Stimulated activated CD8-positive, alpha-beta memory T cell treated with anti-CD3 and anti-CD28 coated beads, Interleukin-15, amount 100 ng/mL, for 1 hour (primary cell): ENCODE results near the gene MGAT5.
"Not testable (repeated sequence)": the region's sequence is repeated elsewhere in the genome, so short reads cannot be mapped to it uniquely, and the experiment has no call there.

Source experiments
- DNase-seq: peaks from one replicate; pipeline ENCODE4 v3.0.0-alpha.2; 2020; ENCODE audit warnings: low read depth

The MGAT5 gene

DNA sequence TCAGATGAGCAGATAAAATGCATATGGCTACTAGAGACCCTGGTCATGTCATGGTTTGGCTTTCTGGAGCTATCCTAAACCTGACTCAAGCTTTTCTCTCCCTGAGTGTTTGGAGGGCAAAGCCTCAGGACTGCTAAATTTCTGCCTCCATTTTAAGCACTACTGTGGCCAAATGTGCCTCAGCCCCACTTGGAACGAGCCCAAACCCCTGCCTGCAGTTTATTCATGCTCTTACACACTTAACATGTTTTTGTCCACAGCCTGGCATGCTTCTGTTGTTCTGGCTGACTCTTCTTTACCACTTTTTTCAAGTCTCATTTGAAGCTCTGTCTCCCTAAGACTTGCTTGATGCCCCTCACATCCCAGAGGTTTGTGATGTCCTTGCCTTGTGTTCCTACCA is 24.7 kb downstream of the MGAT5 start:
- no peak for DNase-seq

DNA sequence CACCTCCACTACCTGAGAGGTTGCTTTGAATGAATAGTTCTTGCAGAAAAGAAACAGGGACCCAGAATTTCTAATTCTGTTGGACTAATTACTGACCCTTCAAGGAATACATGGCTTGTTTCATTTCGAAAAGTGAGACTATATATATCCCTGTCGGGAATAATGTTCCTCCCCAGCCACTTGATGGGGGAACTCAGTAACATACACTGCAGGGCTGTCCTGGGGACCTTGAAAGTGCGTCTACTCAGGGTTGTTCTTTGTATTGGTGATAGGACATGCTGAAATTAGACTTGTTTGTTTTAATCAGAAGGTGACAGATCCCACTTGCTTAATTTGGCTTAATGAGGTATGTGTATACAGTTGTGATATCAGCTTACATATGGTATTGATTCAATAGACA is 25.5 kb downstream of the MGAT5 start:
- DNase-seq = no peak

DNA sequence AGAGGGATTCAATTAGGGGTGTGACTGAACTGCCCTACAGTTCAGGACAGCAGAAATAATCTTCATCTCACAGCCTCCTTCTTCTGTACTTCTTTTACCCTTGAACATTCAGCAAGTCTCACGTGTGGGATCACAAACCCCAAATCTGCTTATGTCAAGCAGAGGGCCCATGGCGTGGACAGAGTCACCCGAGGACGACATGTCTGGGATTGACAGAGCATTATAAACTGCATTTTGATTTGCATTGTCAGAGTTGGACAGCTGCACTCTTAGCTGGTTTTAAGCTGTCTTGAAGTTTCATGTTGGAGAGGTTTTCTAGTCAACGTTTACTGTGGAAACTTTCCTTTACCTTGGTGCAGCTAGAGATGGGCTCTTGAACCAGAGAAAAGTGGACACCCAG is 26.4 kb downstream of the MGAT5 start:
- no peak for DNase-seq

DNA sequence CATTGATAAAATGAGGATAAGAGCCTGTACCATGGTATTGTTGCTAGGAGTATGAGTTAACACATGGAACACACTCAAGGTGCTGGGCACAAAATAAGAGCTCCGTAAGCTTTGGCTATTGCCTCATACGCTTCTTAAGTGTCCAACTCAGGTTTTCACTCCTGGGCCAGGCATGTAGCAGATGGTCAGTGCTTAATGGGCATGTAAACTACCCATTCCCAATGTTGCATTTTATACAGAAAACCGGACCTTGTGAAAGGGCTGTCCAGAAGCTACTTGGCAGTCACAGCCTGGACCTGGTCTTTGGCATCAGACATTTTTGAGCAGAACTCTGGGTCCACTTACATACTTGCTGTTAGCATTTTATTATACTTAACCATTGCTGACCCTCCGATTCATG is 26.9 kb downstream of the MGAT5 start:
- no peak for DNase-seq

DNA sequence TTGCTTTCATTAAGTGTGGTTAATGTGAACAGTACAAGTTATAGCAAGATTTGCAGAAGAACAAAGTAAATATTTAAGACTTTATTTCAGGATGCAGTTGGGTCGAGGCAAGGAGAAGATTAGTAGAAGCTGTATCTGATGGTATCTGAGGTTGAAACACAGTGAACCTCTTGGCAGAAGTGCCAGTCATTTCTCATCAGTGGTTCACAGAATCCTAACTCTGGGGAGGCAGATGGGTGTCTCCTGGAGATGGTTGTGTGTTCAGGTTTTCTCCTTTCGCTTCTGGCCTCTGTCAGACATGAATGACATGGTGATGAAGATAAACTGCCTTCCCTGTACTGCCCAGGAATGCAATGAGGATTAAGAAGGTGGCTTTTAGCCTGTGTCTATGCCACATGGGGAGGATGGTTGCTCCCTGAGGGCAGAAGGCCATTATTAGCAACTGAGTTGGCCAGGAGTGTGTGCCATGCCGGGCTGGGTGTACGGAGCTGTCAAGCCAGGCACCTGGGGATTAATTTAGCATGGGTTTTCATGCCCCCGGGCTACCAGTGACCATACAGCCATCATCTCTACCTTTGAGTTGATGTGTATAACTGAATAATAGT is 28.0 kb downstream of the MGAT5 start:
- no peak for DNase-seq

DNA sequence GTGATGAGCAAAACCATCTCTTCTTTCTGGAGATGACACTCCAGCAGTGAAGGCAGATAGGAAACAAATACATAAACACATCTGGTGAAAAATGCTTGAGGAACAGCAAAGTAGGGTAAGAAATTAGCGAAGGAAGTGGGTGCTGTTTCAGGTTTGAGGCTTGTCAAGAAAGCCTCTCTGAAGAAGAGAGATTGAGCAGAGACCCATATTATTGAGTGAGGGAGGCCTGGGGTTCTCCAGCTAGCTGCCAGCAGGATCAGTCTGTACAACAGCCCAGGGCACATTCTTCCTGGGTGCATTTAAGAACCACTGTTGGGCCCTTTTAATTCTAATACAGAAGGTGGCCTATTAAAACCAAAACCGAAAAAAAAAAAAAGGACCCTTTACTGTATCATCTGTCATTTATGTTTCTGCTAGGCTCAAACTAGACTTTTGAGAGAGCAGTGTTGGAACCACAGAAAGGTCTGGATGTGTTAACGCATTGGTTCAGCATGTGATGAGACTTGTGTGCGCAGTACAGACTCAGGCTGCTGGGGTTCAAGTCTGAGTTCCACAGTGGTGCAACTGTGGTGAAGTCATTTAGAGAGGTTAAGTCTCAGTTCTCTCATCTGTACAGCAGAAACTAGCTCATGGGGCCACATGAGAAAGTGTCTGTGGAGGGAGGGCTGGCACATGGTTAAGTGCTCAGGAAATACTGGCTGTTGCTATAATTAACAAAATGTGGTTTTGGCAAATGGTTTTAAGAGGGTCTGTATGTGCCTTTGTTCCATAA is 28.9 kb downstream of the MGAT5 start:
- no peak for DNase-seq

DNA sequence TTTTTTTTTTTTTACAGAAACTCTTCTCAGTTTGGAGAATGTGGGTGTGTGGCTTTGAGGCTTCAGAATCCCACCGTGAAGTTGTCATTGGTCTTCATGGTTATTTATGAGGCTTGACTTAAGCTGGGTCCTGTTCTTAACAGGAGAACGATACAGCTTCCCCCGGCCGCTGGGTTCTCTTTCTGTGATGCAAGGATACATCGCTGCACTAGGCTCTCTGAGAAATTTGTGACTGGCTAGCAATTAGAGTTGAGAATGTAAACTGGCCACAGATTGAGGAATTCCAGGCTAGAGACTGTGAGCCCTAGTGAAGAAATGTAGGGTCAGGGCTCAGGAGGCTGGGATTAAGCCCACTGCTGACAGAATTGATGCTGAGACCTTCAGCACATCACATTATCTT is 29.8 kb downstream of the MGAT5 start:
- no peak for DNase-seq

DNA sequence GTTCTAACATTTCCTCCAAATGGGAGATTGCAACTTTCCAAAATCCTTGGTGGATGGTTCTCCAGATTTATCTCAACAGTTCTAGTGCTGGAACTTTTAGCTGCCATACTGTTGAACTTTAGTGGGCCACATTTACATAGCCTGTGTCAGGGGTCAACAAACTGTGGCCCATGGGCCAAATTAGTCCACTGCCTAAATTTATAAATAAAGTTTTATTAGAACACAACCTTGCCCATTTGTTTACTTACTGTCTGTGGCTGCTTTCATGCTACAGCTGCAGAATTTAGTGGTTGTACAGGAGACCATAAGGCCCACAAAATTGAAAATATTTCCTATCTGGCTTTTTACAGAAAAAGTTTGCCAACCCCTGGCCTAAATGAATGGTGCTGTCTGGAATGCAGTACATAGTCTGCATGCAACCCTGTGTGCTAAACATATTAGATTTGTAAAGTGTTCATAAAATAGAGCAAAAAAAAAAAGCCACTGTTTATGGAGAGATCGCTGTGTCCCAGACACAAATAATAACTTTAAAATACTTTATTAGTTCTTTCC is 30.3 kb downstream of the MGAT5 start:
- DNase-seq = no peak

DNA sequence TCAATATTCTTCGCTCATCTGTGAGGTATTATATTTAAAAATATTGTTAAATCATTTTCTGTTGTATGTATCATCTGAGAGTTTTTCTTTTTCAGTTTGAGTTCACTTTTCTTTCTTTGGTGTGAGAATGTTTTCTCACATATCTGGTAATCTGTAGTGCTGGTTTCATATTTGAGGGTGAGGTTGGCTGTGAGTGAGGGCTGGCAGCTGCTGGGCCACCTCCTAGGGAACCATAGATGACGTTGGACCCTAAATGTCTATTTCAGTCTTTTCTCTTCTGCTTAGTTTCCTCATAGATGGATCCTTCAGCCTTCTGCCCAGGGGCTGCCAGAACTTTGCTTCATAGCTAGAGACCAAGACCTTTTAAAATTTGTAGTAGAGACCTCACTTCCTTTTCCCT is 33.5 kb downstream of the MGAT5 start:
- no peak for DNase-seq

DNA sequence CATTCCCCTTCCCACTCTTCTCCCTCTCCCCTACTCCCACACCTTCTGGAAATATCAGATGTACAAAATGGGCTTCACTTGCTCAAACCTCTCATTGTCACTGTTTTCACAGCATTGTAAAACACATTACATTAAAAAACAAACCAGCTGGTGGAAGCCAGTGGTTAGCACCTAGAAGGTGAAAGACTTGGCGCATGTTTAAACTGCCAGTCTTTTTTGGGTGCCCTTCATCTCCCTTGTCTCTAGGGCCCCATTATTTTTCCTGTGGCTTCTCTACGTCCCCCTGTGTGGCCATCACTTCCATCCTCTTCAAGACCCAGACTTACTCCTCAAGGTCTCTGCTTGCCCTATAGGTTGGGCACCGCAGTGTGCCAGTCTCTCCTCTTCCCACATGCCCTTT is 34.9 kb downstream of the MGAT5 start:
- no peak for DNase-seq

DNA sequence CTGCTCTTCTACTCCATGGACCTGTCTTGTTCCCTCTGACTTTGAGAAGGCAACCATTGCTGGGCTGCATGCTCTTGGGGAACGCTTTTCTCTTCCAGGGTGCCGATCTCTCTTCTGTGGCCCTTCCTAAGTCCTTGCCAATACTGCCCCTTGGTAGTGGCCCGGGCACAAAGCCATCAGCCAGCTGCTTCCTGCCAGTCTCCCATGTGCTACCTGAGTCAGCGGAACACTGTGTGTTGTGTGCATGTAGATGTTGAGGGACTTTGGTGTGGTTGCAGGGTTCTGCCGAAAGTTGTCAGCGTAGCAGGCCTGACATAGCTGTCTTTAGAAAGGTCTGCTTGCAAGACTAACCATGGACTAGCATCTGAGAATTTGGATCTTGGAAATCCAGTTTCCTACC is 35.4 kb downstream of the MGAT5 start:
- no peak for DNase-seq

DNA sequence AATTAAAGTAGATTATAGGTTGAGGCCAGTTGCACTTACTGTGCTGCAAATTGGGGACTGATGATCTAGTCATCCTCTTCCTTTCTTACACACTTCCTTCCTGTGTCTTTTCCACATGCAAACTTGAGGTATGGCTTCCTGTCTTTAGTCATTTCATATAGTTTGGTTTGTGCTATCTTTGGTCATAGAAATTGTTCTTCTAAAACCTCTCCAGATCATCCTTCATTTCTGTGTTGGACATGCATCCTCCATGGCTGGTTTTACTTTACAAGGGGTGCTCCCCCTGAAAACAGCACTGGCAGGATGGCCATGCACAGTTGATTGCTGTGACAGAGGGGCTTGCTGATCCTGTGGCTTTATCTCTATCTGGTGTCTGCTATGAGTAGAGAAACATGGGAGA is 36.5 kb downstream of the MGAT5 start:
- no peak for DNase-seq

DNA sequence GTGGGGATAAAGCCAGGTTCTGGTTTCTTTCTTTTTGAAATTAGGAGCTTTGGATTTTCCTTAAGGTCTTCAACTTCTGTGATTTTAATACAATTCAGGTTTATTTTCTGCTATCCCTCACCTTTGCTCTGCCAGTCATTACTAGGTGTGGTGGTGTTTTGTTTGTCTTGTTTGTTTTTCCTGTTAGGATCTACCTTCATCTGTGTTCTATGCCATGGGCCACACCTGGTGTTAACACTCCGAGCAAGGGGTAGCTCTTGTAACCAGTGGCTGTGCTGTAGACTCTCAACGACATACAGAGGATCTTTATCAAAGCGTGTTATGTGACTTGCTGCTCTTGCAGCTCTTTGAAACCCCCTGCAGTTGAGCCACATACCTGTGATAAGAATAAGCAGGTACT is 38.6 kb downstream of the MGAT5 start:
- no peak for DNase-seq

DNA sequence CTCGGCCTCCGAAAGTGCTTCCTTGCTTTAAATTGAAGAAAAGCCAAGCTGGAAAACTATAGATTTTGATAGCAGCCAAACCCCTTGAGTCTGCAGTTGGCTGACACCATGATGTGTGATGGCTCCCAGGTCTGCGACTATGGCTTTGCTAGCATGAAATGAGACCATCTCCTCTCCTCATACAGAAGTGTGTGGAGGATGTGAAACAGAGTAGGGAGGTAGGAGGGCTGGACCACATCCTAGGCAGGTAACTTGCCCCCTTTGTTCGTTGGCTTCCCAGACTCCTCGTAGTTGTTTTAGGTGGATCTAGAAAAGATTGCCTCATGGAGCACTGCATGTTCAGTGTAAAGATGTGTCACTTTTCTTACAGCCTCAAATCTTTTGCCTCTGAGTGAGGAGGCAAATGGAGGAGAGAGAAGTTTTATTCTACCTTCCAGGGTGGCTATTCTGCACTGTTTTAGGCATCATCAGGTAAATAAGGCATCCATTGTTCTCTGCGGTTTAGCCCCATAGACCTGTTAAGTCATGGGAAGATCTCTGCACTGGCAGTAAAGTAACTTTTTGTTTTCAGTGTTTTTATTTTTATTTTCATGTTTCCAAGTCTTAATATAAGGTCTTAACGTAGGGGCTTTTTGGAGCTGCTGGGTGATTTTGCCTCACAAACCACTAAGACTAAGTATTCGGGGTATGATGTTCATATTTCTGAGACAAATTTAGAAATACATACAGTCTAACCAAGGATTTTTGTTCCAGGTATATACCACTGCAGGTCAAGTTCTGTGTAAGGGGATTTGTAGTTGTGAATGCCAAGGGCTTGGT is 40.1 kb downstream of the MGAT5 start:
- no peak for DNase-seq

DNA sequence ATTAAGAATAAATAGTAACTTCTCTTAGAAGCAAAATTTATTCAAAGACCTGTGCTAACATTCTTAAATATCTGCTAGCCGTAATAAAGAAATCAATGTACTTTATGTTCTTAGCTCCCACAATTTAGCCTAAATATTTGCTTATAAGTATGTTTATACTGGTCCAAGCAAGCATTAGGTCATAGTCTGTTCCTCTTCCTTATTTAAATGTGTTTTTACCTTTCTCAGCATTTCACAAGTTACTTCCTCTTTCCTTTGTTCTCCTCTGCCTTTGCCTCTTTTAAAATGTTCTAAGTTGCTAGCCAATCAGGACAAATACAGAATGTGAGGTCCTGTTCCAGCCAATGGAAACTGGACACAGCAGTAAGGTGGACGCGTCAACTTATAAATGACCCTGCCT is 40.7 kb downstream of the MGAT5 start:
- DNase-seq = not testable (repeated sequence)

DNA sequence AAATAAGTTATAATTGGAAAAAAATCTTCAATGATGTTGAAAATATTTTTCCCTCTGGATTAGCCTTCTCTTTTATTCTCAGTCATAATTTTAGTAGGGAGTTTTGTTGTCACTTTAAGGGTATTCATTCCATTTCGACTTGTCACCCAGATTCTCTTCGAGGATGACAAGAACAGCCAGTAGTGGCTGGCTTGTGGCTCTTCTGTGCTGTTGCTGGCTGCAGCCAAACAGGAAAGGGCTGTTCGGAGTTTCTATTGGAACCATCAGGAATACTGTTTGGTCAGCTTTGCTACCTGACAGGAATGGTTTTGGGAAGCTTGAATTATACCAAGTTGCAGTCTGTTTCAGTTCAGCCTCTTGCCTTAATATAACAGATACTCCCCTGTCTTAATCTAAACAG is 41.6 kb downstream of the MGAT5 start:
- DNase-seq = no peak

DNA sequence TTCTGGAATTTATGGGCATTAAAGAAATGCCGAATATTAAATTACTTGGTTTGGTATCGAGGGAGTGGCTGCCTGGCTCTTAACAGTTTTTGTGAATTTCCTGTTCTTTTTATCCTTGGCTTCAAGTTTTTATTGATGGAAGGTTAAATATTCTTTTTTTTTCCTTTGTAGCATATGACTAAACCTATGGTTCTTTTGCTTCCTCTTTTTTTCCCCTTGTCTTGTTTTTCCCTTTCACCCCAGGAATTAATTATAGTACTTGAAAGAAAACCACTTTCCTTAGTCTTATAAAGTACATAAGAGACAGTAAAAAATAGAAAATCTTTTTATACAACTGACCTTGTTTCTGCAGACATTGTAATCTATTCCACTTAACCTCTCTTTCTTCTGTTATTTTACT is 42.4 kb downstream of the MGAT5 start:
- DNase-seq = no peak

DNA sequence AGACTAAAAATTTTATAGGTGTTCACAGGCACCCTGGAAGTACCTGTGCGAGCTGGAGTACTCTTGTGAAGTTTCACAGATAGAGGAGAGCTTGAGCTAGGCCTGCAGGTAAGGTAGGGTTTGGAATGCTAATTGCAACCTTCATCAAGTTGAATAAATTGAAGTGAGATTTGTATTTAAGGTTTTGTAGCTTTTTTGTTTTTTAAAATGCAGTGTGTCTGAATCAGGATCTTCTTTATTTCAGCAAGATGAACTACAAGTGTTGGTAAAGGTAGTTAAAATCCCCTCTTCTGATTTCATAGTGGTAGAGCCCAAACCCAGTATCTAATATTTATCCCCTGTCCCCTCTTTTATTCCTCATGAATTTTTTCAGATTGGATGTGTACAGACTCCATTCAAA is 45.5 kb downstream of the MGAT5 start:
- DNase-seq = no peak

DNA sequence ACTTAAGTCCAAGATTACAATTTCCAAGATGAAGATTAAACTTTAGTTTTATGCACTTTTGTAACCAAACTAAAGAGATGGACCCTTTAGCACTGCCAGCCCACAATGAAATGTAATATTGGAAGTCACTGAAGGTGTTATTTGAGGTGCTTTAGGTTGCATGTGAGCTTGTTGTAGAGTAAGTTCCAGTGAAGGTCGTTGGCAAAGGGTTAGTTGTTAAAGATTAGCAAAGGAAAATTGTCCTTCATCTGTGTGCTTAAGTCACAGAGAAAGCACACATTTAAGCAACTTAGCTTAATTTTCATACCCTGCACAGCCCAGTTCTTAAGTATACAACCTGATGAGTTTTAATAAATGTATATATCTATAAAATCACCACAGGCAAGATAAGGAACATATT is 46.7 kb downstream of the MGAT5 start:
- no peak for DNase-seq

DNA sequence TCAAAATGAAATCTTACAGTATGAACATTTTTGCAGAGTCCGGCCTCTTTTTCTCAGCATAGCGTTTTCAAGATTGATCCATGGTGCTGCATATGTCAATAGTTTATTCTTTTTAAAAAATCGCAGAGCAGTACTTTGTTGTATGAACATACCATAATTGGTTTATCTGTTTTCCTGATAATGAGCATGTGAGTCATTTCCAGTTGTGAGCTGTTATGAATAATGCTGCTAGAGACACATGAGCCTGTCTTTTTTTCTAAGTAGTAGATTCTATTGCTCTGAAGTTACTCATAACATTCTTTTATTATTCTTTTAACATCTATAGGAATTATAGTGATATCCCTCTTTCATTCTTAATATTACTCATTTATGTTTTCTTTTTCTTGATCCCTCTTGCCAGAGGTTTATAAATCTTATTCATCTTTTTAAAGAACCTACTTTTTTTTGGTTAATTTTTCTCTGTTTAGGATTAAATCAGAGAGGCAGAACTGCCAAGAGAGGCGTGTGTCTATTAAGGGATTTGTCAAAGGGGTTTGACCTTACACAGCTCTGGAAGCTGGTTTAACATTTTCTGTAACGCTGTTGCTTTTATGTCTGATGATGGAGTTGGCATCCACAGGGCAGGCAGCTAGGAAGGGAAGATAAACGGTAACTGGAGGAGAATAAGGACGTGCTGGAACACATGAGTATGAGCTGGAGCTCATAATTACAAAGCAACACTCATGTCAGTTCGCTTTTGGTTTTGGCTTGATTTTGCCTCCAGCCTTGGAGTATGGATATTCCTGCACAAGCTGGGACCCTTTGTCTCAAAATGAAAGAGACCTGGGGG is 47.4 kb downstream of the MGAT5 start:
- no peak for DNase-seq

DNA sequence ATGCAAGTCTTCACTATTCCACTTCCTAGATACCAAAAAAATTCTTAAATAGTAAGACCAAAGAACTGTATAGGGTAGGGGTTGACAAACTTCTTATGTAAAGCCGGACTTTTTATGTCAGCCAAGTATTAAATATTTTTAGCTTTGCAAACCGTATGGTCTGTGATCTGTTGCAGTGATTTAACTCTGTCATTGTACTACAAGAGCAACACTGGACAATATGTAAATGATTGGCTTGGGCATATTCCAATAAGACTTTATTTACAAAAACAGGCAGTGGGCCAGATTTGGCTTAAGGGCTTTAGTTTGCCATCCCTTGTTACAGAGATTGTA is 48.0 kb downstream of the MGAT5 start:
- DNase-seq = no peak

DNA sequence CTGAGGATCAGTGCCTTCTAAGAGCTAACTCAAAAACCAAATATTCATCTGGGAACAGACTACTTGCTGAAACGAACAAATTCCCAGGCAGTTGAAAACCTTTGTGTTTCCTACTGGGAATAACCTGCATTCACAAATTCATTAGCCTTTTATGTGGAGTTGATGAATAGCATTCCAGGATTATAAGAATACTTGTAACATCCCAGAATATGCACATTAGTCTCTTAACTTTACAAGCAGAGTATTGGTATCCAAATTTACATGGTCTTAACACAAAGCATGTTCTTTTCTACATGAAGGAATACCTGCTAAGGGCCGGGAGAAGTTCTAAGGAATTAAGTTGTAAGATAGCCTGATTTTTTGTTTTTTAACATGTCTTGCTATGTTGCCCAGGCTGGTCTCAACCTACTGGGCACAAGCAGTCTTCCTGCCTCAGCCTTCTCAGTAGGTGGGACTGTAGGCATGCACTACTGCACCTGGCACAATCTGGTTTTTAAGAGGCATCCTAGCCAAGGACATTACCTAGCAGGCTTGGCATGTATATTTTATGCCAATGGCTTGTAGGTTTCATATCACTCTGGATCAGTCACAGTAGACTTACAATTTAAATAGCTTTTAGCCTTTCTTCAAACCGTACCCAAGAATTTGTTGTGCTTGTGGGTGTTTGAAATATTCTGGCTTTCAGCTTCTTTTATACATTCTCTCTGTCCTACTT is 50.7 kb downstream of the MGAT5 start:
- no peak for DNase-seq
